ENCODE data around the gene ITGA7.

- TF ChIP-seq EZH2 (IDR thresholded peaks at IDR 0.05; ENCODE audit: insufficient read depth, poor library complexity, severe bottlenecking) (no peak), EZH2phosphoT487 (IDR thresholded peaks at IDR 0.05; ENCODE audit: insufficient read depth, low read depth) (no peak)
These were observed 34.4 kb upstream of the ITGA7 start for GRCh38 chr12:55741931-55742680.

Data from GM23248 (cell line).